ENCODE measurements around the gene PPP1R14B. TPM values are rescaled to one million over a fixed set of nuclear protein-coding genes. Genes with fewer than 3 reads are reported as not detected.

The PPP1R14B gene
- total RNA-seq, 2 experiments from 2014 or later: 96.9 to 105 TPM

- H3K4me1 Mint-ChIP-seq: peaks cover 27% of the 10 kb centered on the region
- H3K27ac Mint-ChIP-seq: no peak overlapping the region
- ChIA-PET CTCF (interaction anchor here (1.7 to 2.2 kb wide), 3 partner anchors 14 to 17 kb away, joined by 4 to 8 read pairs (median 6); no protein-coding TSS in a partner anchor), POLR2A (interaction anchor here (1.6 to 11.0 kb wide), 2 partner anchors 18 to 24 kb away, joined by 3 to 161 read pairs; no protein-coding TSS in a partner anchor)
- H3K4me3 Mint-ChIP-seq: no peak overlapping the region
- DNase-seq: no peak
- H3K9me3 Mint-ChIP-seq: no peaks in the 10 kb centered on the region
- peaks cover 14% of the 10 kb centered on the region for H3K27me3 Mint-ChIP-seq
- peaks cover 6% of the 10 kb centered on the region for H3K36me3 Mint-ChIP-seq (ENCODE audit: low read depth)
Observed at GRCh38 chr11:64287676-64288352, 41.1 kb upstream of the PPP1R14B start.

DNA sequence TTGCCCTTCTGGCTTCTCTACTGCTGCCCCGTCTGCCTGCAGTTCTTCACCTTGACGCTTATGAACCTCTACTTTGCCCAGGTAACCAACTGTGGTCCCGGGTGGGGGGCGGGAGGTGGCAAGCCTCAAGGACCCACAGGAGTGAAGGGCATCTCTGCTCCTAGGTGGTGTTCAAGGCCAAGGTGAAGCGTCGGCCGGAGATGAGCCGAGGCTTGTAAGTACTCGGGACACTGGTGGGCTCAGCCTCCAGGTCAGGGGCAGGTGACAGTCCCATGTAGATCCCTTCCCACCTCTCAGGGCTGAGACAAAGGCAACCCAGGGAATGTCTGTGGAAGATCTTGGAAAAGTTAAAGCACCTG lies 40.0 kb upstream of the PPP1R14B start:
- H3K9me3 Mint-ChIP-seq: no peaks in the 10 kb centered on the region
- H3K4me1 Mint-ChIP-seq: peaks cover 28% of the 10 kb centered on the region
- peaks cover 10% of the 10 kb centered on the region for H3K36me3 Mint-ChIP-seq (ENCODE audit: low read depth)
- peak overlapping the region; percentile 70 for H3K27ac Mint-ChIP-seq
- ChIA-PET CTCF (interaction anchor here (0.8 to 4.7 kb wide), 3 partner anchors 17 to 83 kb away, joined by 3 to 27 read pairs (median 4); partner anchors contain the start of gene FERMT3), POLR2A (interaction anchor here (1.6 to 11.0 kb wide), 4 partner anchors 17 to 62 kb away, joined by 3 to 161 read pairs (median 24); partner anchors contain the start of gene ESRRA)
- peak overlapping the region; percentile 79 for H3K4me3 Mint-ChIP-seq
- DNase-seq: no peak
- peaks cover 11% of the 10 kb centered on the region for H3K27me3 Mint-ChIP-seq

DNA sequence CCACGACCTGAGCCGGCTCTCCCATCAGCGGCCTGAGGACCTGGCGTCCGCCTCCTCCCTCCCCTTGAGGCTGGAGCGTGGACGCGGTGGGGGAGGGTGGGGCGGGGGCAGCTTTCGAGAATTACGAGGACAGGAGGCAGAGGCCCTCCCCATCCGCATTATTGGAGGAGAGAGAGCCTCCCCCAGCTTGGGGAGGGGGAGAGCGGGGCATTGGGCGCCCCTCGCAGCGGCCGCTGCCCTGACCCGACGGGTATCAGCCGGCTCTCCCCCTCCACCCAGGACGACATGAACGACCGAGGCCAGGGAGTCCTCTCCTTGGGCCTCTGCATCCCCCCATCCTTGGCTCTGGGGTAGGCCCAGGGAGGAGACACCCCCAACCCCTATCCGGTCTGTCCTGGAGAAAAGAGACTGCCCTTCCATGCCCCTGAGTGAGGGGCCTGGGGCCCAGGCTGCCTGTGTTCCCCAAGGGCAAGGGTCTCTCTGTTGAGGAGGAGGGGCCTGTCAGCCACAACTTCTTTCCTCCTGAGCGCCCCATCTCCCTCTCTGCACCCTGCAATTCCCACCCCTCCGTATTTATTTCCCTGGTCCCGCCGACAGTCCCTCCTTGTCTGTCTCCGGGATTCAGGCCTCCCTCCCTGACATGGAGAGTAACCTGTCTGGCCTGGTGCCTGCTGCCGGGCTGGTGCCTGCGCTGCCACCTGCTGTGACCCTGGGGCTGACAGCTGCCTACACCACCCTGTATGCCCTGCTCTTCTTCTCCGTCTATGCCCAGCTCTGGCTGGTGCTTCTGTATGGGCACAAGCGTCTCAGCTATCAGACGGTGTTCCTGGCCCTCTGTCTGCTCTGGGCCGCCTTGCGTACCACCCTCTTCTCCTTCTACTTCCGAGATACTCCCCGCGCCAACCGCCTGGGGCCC lies 39.4 kb upstream of the PPP1R14B start:
- ChIA-PET CTCF (interaction anchor here (0.7 to 4.7 kb wide), 7 partner anchors 15 to 83 kb away, joined by 3 to 42 read pairs (median 4); partner anchors contain the start of genes CATSPERZ, FERMT3 and FKBP2), POLR2A (interaction anchor here (1.6 to 11.0 kb wide), 8 partner anchors 10 to 101 kb away, joined by 3 to 161 read pairs (median 13); partner anchors contain the start of genes CATSPERZ, ESRRA, FERMT3 and STIP1)
- H3K27ac Mint-ChIP-seq: peak overlapping the region; percentile 70
- DNase-seq: peak; percentile 53
- H3K27me3 Mint-ChIP-seq: peaks cover 11% of the 10 kb centered on the region
- H3K36me3 Mint-ChIP-seq (ENCODE audit: low read depth): peaks cover 14% of the 10 kb centered on the region
- peaks cover 32% of the 10 kb centered on the region for H3K4me1 Mint-ChIP-seq
- H3K9me3 Mint-ChIP-seq: no peaks in the 10 kb centered on the region
- H3K4me3 Mint-ChIP-seq: peak overlapping the region; percentile 79

DNA sequence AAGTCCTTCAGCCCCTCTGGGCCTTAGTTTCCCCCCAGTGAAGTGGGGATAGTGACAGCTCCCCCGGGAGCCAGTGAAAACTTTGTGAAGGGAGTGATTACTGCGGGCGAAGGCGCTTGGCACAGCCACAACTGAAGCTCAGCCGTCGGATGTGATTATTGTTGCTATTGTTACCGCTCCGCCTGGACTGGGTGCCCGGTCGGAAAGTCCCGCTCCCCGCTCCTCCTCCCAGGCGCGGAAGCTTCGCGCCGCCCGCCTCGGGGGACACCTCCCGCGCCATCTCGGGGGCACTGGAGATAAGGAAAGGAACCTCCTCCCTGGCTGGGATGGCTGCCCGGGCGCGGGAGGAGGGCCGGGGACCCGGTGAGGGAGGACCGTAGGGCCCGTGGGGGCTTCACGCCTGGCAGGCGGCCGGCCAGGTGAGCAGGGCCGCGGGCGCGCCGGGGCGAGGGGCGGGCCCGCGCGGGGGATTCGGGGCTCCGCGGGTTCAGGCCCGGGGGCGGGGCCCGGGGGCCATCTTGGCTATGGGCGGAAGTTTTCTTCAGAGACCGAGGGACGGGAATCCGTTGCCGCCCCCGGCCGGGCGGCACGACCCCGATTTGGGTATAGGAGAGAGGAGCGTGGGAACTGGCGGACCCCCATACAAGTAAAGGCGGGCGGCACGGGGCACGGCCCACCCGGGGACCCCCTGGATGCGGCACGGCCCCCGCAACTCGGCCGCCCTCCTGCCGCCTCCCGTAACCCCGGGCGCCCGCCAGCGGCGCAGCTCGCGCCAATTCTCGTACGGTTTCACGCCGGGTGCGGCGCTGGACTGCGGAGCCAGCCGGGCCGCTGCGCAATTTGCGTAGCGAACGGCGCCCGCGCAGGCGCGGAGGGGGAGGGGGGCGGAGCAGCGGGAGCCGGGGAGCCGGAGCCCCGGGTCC lies 38.5 kb upstream of the PPP1R14B start, which contains the start of gene GPR137:
Gene GPR137 (plus strand): TSS at position 887 of the 923 bp plus-strand sequence. CDS start 677 bp downstream, outside the sequence.
- POLR2A ChIA-PET: interaction anchor here (1.0 to 11.0 kb wide), 13 partner anchors 9 to 100 kb away, joined by 3 to 161 read pairs (median 8); partner anchors contain the start of genes CATSPERZ, ESRRA, FERMT3 and FKBP2
- H3K9me3 Mint-ChIP-seq: no peaks in the 10 kb centered on the region
- CTCF ChIA-PET: interaction anchor here (0.7 to 4.7 kb wide), 7 partner anchors 14 to 79 kb away, joined by 3 to 42 read pairs (median 5); partner anchors contain the start of genes CATSPERZ, FERMT3, FKBP2 and PRDX5
- H3K4me3 Mint-ChIP-seq: peak within 1 kb of the TSS; percentile 83
- H3K36me3 Mint-ChIP-seq (ENCODE audit: low read depth): peaks cover 10% of the 10 kb centered on the region
- peak within 1 kb of the TSS; percentile 82 for H3K27ac Mint-ChIP-seq
- peak; percentile 90 for DNase-seq
- H3K27me3 Mint-ChIP-seq: peaks cover 2% of the 10 kb centered on the region
- H3K4me1 Mint-ChIP-seq: peaks cover 28% of the 10 kb centered on the region

DNA sequence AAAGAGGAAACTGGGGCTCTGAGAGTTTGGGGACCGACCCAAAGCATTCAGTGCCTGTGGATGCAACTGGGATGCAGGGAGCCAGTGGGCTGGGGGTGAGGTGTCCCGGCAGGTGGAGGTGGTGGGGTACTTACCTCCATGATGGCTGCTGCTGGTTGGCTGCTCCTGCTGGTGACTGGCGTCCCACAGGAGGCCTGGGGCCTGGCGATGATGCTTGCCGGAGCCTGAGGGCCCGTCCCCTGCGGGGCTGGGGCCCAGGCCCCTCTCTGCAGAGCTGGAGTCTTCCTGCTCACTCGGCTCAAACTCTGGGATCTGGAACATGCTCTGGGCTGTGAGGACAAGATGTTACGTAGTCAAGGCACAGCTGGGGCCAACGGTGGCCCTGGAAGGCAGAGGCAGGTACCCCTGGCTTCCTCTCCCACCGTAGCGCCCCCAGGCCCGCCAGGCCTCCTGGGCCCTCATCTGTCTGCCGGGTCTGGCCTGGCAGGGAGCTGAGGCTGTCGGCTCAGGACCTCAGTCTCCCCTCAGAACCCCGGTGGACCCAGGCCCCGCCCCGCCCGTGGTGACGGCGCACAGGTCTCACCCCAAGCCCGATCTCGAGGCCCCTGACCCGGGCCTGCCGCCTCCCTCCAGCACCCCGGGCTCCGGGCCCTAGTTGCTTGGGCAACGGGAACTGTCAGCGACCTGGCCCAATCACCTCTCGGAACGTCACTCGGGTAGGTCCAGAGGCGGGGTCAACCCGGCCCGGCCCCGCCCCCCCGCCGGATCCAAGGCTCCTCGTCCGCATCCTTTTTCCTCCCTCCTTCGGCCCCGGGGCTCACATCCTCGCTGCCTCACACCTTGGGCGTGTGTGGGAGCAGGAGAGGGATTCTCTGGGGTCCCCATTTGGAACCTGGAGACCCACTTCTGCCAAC lies 37.6 kb upstream of the PPP1R14B start, which contains the start of gene BAD:
Gene BAD (minus strand): TSS at position 618 of the 914 bp plus-strand sequence. CDS start 297 bp downstream, at position 321.
- ChIA-PET CTCF (interaction anchor here (1.2 to 4.7 kb wide), 5 partner anchors 13 to 78 kb away, joined by 5 to 42 read pairs (median 27); partner anchors contain the start of genes CATSPERZ, FERMT3, PRDX5 and TRMT112), POLR2A (interaction anchor here (1.0 to 11.0 kb wide), 14 partner anchors 8 to 99 kb away, joined by 3 to 161 read pairs (median 8); partner anchors contain the start of genes CATSPERZ, ESRRA, FERMT3 and FKBP2)
- H3K36me3 Mint-ChIP-seq (ENCODE audit: low read depth): peaks cover 10% of the 10 kb centered on the region
- peak within 1 kb of the TSS; percentile 82 for H3K27ac Mint-ChIP-seq
- no peaks in the 10 kb centered on the region for H3K27me3 Mint-ChIP-seq
- H3K4me3 Mint-ChIP-seq: peak within 1 kb of the TSS; percentile 83
- no peaks in the 10 kb centered on the region for H3K9me3 Mint-ChIP-seq
- H3K4me1 Mint-ChIP-seq: peaks cover 28% of the 10 kb centered on the region
- DNase-seq: peak; percentile 95

GRCh38 chr11:64283092-64283491 lies 36.3 kb upstream of the PPP1R14B start:
- H3K27ac Mint-ChIP-seq: peak overlapping the region; percentile 4
- no peaks in the 10 kb centered on the region for H3K27me3 Mint-ChIP-seq
- H3K4me3 Mint-ChIP-seq: peak overlapping the region; percentile 83
- peaks cover 33% of the 10 kb centered on the region for H3K4me1 Mint-ChIP-seq
- H3K36me3 Mint-ChIP-seq (ENCODE audit: low read depth): peaks cover 16% of the 10 kb centered on the region
- H3K9me3 Mint-ChIP-seq: no peaks in the 10 kb centered on the region
- POLR2A ChIA-PET: interaction anchor here (1.6 to 11.0 kb wide), 5 partner anchors 13 to 76 kb away, joined by 3 to 161 read pairs (median 23); partner anchors contain the start of genes ESRRA, FERMT3 and PPP1R14B
- CTCF ChIA-PET: interaction anchor here (3.0 to 4.7 kb wide), 3 partner anchors 12 to 77 kb away, joined by 27 to 42 read pairs (median 36); partner anchors contain the start of genes CATSPERZ and FERMT3
- no peak for DNase-seq

DNA sequence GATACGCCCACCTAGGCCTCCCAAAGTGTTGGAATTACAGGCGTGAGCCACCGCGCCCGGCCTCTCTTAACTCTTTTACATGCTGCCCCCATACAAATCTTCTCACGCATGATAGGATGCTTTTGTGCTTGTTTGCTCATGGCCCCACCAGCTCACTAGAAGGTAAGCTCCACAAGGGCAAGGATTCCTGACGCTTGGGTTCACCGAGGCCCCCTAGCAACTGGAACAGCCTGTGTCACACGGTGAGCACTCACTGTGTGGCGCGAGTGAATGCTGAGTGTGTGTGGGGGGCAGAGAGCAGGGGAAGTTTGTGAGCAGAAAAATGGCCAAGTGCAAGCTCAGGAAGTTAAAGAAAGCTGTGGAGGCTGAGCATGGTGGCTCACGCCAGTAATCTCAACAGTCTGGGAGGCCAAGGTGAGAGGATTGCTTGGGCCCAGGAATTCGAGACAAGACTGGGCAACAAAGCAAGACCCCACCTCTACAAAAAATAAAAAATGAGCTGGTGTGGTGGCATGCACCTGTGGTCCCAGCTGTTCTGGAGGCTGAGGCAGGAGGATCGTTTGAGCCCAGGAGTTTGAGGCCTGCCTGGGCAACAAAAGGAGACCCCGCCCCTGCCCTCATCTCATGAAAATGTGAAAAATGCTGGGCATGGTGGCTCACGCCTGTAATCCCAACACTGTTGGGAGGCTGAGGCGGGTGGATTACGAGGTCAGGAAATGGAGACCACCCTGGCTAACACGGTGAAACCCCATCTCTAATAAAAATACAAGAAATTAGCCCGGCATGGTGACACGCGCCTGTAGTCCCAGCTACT lies 35.4 kb upstream of the PPP1R14B start:
- Mint-ChIP-seq H3K4me3 (no peak overlapping the region), H3K27ac (no peak overlapping the region), H3K4me1 (peaks cover 33% of the 10 kb centered on the region), H3K36me3 (ENCODE audit: low read depth) (peaks cover 16% of the 10 kb centered on the region), H3K27me3 (no peaks in the 10 kb centered on the region), H3K9me3 (no peaks in the 10 kb centered on the region)
- no peak for DNase-seq
- CTCF ChIA-PET: interaction anchor here (4.4 to 4.7 kb wide), 2 partner anchors 11 to 76 kb away, joined by 27 to 36 read pairs; partner anchors contain the start of gene FERMT3
- POLR2A ChIA-PET: interaction anchor here (5.7 to 11.0 kb wide), 2 partner anchors 12 to 22 kb away, joined by 41 to 161 read pairs; partner anchors contain the start of gene ESRRA

DNA sequence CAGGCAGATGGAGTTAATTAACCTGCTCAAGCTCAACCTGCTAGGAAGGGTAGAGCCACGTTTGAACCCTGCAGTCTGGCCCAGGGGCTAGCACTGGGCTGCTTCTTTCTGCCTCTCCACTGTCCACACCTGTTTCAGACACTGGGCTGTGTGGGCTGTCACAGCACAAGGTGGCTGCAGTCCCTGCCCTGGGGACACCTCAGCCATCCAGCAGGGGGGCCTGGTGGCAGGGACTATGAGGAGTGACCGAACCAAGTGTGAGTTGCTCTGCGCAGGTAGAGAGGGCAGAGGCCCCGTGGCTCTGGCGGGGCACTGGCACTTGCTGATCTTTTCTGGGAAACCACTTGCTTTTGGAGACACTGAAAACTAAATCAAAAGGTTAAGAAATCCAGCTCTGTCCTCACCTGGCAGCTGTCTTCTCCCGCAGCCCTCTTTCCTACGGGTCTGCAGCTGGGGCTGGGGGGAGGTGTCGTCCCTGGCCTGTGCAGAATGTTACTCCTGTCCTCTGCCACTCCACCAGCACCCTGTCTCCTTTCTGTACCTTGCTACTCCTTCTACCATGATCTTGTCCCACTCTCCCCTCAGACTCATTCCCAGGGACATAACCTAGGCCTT lies 31.9 kb upstream of the PPP1R14B start:
- Mint-ChIP-seq H3K27me3 (no peaks in the 10 kb centered on the region), H3K4me3 (no peak overlapping the region), H3K27ac (no peak overlapping the region), H3K36me3 (ENCODE audit: low read depth) (peaks cover 21% of the 10 kb centered on the region), H3K4me1 (peaks cover 23% of the 10 kb centered on the region), H3K9me3 (no peaks in the 10 kb centered on the region)
- ChIA-PET CTCF (interaction anchor here (2.0 kb wide), 1 partner anchor 22 kb away, joined by 8 read pairs; no protein-coding TSS in a partner anchor), POLR2A (interaction anchor here (11.0 kb wide), 1 partner anchor 9 kb away, joined by 161 read pairs; no protein-coding TSS in a partner anchor)
- no peak for DNase-seq

- DNase-seq: no peak
- Mint-ChIP-seq H3K27me3 (no peaks in the 10 kb centered on the region), H3K4me1 (peaks cover 19% of the 10 kb centered on the region), H3K4me3 (no peak overlapping the region), H3K36me3 (ENCODE audit: low read depth) (peaks cover 20% of the 10 kb centered on the region), H3K27ac (no peak overlapping the region), H3K9me3 (no peaks in the 10 kb centered on the region)
- CTCF ChIA-PET: interaction anchor here (0.8 to 1.0 kb wide), 3 partner anchors 8 to 28 kb away, joined by 3 to 4 read pairs (median 3); no protein-coding TSS in a partner anchor
- POLR2A ChIA-PET: interaction anchor here (1.4 to 2.3 kb wide), 2 partner anchors 8 to 13 kb away, joined by 6 to 8 read pairs; partner anchors contain the start of genes BAD and GPR137
Observed at GRCh38 chr11:64276653-64277431, 30.1 kb upstream of the PPP1R14B start.
